Daoy (cell line): ENCODE measurements around the gene CCNQ. TPM values are rescaled to one million over a fixed set of nuclear protein-coding genes. Genes with fewer than 3 reads are reported as not detected.

Experiments
- DNase-seq: peaks from one replicate; pipeline ENCODE4 v3.0.0-alpha.2; 2015; ENCODE audit warnings: low read depth
- total RNA-seq: library from RNA; depleted of rRNA; stranded (reverse); fragments of >200 nt; shearing (Covaris generic); gene quantifications from 2 replicates; pipeline ENCODE4 v1.2.3, GENCODE V29; 2014

Gene CCNQ
- total RNA-seq, 1 experiment from 2014 or later = 41.5 TPM

GRCh38 chrX:153576239-153576870 is 22.6 kb downstream of the CCNQ start:
- DNase-seq = no peak

GRCh38 chrX:153573984-153574383 is 25.0 kb downstream of the CCNQ start:
- no peak for DNase-seq

- DNase-seq = no peak
These were observed 26.3 kb downstream of the CCNQ start for GRCh38 chrX:153572601-153573000.

GRCh38 chrX:153571534-153571908 is 27.4 kb downstream of the CCNQ start:
- no peak for DNase-seq

- no peak for DNase-seq
These were observed 29.5 kb downstream of the CCNQ start for GRCh38 chrX:153569475-153569874.

GRCh38 chrX:153568451-153569011 is 30.4 kb downstream of the CCNQ start:
- no peak for DNase-seq

- DNase-seq = no peak
These were observed 32.9 kb downstream of the CCNQ start for GRCh38 chrX:153565996-153566580.

- DNase-seq = no peak
These were observed 34.8 kb downstream of the CCNQ start for GRCh38 chrX:153564047-153564606.

GRCh38 chrX:153562546-153562945 is 36.4 kb downstream of the CCNQ start:
- no peak for DNase-seq

GRCh38 chrX:153561337-153561736 is 37.6 kb downstream of the CCNQ start:
- DNase-seq = no peak

GRCh38 chrX:153560466-153560865 is 38.5 kb downstream of the CCNQ start:
- DNase-seq = no peak

- DNase-seq = no peak
These were observed 38.9 kb downstream of the CCNQ start for GRCh38 chrX:153560000-153560399.

GRCh38 chrX:153557618-153558355 is 41.2 kb downstream of the CCNQ start:
- no peak for DNase-seq

- DNase-seq = no peak
These were observed 42.2 kb downstream of the CCNQ start for GRCh38 chrX:153556767-153557166.

- DNase-seq = peak; percentile 38
These were observed 44.3 kb downstream of the CCNQ start for GRCh38 chrX:153554519-153555167.

- peak; percentile 17 for DNase-seq
These were observed 47.8 kb downstream of the CCNQ start for GRCh38 chrX:153551135-153551534.

GRCh38 chrX:153549807-153550206 is 49.1 kb downstream of the CCNQ start:
- no peak for DNase-seq

- DNase-seq = no peak
These were observed 49.7 kb downstream of the CCNQ start for GRCh38 chrX:153549231-153549630.

GRCh38 chrX:153547195-153547594 is 51.7 kb downstream of the CCNQ start:
- DNase-seq = no peak

GRCh38 chrX:153546386-153546785 is 52.6 kb downstream of the CCNQ start:
- no peak for DNase-seq

GRCh38 chrX:153544727-153545126 is 54.2 kb downstream of the CCNQ start:
- no peak for DNase-seq

GRCh38 chrX:153539979-153540358 is 59.0 kb downstream of the CCNQ start:
- no peak for DNase-seq
